ENCODE results near the gene DDX1. TPM values are rescaled to one million over a fixed set of nuclear protein-coding genes. Genes with fewer than 3 reads are reported as not detected.

The DDX1 gene
- total and polyA plus RNA-seq, 10 of the 15 experiments (the other 5 are each of a cell fraction or from before 2014, with no cell fraction given), result 53.2 to 134 (median 85.6) TPM

- Histone ChIP-seq H3K27me3 (replicated peaks in 1 of 2; ENCODE audit: control insufficient read depth in 2 of 2, insufficient read depth in 2 of 2, low read length in 1 of 2) (no peaks in the 10 kb centered on the region), H3K4me1 (ENCODE audit: control insufficient read depth, insufficient read depth, low read length) (no peaks in the 10 kb centered on the region), H3K9ac (ENCODE audit: control insufficient read depth, insufficient read depth, low read length) (no peak overlapping the region), H3K9me3 (replicated peaks; ENCODE audit: control insufficient read depth, insufficient read depth, low read length) (no peaks in the 10 kb centered on the region), H3K4me2 (ENCODE audit: control insufficient read depth, insufficient read depth) (no peak overlapping the region), H3K36me3 (ENCODE audit: control insufficient read depth in 2 of 2, insufficient read depth in 2 of 2, low read length in 1 of 2) (no peaks in the 10 kb centered on the region), H3K4me3 (no peak overlapping the region), H3K79me2 (ENCODE audit: control insufficient read depth, insufficient read depth, low read length) (no peaks in the 10 kb centered on the region), H2AFZ (ENCODE audit: control insufficient read depth, low read depth, low read length) (no peak overlapping the region), H4K20me1 (ENCODE audit: control insufficient read depth, insufficient read depth) (no peaks in the 10 kb centered on the region), H3K27ac (ENCODE audit: control insufficient read depth, insufficient read depth) (no peak overlapping the region)
- SMC1A ChIA-PET (ENCODE audit: uncharacterized antibody, unreplicated experiment), result interaction anchor here (1.6 kb wide), 1 partner anchor 10 kb away, joined by 9 read pairs; no protein-coding TSS in a partner anchor
- POLR2A ChIA-PET, result no interaction called here
- no TSS peak for BruUV-seq (replicated peaks)
- TF ChIP-seq CHD2 (IDR thresholded peaks at IDR 0.05; ENCODE audit: borderline replicate concordance, low read depth, low read length) (no peak), IKZF2 (IDR thresholded peaks at IDR 0.05) (no peak), TARDBP (IDR thresholded peaks at IDR 0.05; ENCODE audit: borderline replicate concordance) (no peak), SMAD5 (IDR thresholded peaks at IDR 0.05; ENCODE audit: low read depth) (no peak), JUNB (IDR thresholded peaks at IDR 0.05) (no peak), HDAC2 (IDR thresholded peaks at IDR 0.05) (no peak), CREB1 (IDR thresholded peaks at IDR 0.05; ENCODE audit: low read depth) (no peak)
- TF ChIP-seq, protein P1, sequence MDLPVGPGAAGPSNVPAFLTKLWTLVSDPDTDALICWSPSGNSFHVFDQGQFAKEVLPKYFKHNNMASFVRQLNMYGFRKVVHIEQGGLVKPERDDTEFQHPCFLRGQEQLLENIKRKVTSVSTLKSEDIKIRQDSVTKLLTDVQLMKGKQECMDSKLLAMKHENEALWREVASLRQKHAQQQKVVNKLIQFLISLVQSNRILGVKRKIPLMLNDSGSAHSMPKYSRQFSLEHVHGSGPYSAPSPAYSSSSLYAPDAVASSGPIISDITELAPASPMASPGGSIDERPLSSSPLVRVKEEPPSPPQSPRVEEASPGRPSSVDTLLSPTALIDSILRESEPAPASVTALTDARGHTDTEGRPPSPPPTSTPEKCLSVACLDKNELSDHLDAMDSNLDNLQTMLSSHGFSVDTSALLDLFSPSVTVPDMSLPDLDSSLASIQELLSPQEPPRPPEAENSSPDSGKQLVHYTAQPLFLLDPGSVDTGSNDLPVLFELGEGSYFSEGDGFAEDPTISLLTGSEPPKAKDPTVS (IDR thresholded peaks at IDR 0.05; ENCODE audit: low read depth, low read length), result no peak
- RAD21 ChIA-PET (ENCODE audit: unreplicated experiment), result no interaction called here
- ATAC-seq (no peak), FAIRE-seq (no peak), DNase-seq (ENCODE audit: low read depth, low spot score) (no peak)
- 63% methylated on average over 6 of the region's 6 CpGs for WGBS (ENCODE audit: insufficient coverage, insufficient replicate concordance, low lambda C conversion rate, missing lambda C conversion rate)
- in situ Hi-C loops (cut with MboI) (no loop called here), intact Hi-C loops (cut with micrococcal nuclease; ENCODE audit: unreplicated experiment) (no loop called here)
- CTCF ChIA-PET, result interaction anchor here (2.6 kb wide), 1 partner anchor 9 kb away, joined by 18 read pairs; no protein-coding TSS in a partner anchor
Observed at GRCh38 chr2:15566912-15567311, 24.8 kb upstream of the DDX1 start.

DNA sequence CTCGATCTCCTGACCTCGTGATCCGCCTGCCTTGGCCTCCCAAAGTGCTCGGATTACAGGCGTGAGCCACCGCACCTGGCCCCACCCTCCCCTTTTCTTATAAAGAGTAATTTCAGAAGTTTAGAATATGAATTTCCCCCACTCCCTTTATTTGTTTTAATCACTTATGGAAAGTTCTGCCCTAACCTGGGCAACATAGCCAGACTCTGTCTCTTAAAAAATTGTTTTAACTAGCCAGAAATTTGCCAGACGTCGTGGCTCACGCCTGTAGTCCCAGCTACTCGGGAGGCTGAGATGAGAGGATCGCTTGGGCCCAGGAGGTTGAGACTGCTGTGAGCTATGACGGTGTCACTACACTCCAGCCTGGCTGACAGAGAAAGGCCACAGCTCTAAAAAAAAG, 22.8 kb upstream of the DDX1 start:
- ChIA-PET SMC1A (ENCODE audit: uncharacterized antibody, unreplicated experiment) (interaction anchor here (1.3 kb wide), 1 partner anchor 11 kb away, joined by 4 read pairs; no protein-coding TSS in a partner anchor), POLR2A (no interaction called here), CTCF (interaction anchor here (1.2 to 2.6 kb wide), 2 partner anchors 7 to 8 kb away, joined by 5 to 18 read pairs; partner anchors contain the start of gene NBAS), RAD21 (ENCODE audit: unreplicated experiment) (no interaction called here)
- 67% methylated on average over 12 of the region's 12 CpGs for WGBS (ENCODE audit: insufficient coverage, insufficient replicate concordance, low lambda C conversion rate, missing lambda C conversion rate)
- DNase-seq (ENCODE audit: low read depth, low spot score), result no peak
- no peak for ATAC-seq
- no peak overlapping the region for H3K9ac ChIP-seq (ENCODE audit: control insufficient read depth, insufficient read depth, low read length)
- H3K4me3 ChIP-seq, result no peak overlapping the region
- H3K9me3 ChIP-seq (replicated peaks; ENCODE audit: control insufficient read depth, insufficient read depth, low read length), result no peaks in the 10 kb centered on the region
- no TSS peak for BruUV-seq (replicated peaks)
- no peak overlapping the region for H2AFZ ChIP-seq (ENCODE audit: control insufficient read depth, low read depth, low read length)
- no peak overlapping the region for H3K27ac ChIP-seq (ENCODE audit: control insufficient read depth, insufficient read depth)
- FAIRE-seq, result no peak
- H3K4me2 ChIP-seq (ENCODE audit: control insufficient read depth, insufficient read depth), result no peak overlapping the region
- H3K36me3 ChIP-seq (ENCODE audit: control insufficient read depth in 2 of 2, insufficient read depth in 2 of 2, low read length in 1 of 2), result no peaks in the 10 kb centered on the region
- H3K79me2 ChIP-seq (ENCODE audit: control insufficient read depth, insufficient read depth, low read length), result no peaks in the 10 kb centered on the region
- H3K27me3 ChIP-seq (replicated peaks in 1 of 2; ENCODE audit: control insufficient read depth in 2 of 2, insufficient read depth in 2 of 2, low read length in 1 of 2), result no peaks in the 10 kb centered on the region
- intact Hi-C loops (cut with micrococcal nuclease; ENCODE audit: unreplicated experiment) (no loop called here), in situ Hi-C loops (cut with MboI) (no loop called here)
- no peaks in the 10 kb centered on the region for H3K4me1 ChIP-seq (ENCODE audit: control insufficient read depth, insufficient read depth, low read length)
- H4K20me1 ChIP-seq (ENCODE audit: control insufficient read depth, insufficient read depth), result no peaks in the 10 kb centered on the region
- TF ChIP-seq ZSCAN29 (IDR thresholded peaks at IDR 0.05), result no peak
- no peak for TF ChIP-seq NR2C2 (IDR thresholded peaks at IDR 0.05; ENCODE audit: borderline replicate concordance, control insufficient read depth, insufficient read length, low read depth)
- TF ChIP-seq STAT1 (conservative IDR thresholded peaks at IDR 0.05), result no peak
- no peak for TF ChIP-seq DPF2 (IDR thresholded peaks at IDR 0.05)
- no peak for TF ChIP-seq MTA2 (IDR thresholded peaks at IDR 0.05; ENCODE audit: low read depth)
- TF ChIP-seq PBX3 (IDR thresholded peaks at IDR 0.05; ENCODE audit: insufficient replicate concordance, low read depth, low read length), result no peak
